C4-2B (cell line): ENCODE results near the gene ASB3.
"Not testable (repeated sequence)": the region's sequence is repeated elsewhere in the genome, so short reads cannot be mapped to it uniquely, and the experiment has no call there.

Experiments
- H3K27ac ChIP-seq: fragments of 450-650 bp; 2 replicates; pipeline ENCODE4 v1.5.1; 2017
- CTCF ChIP-seq: fragments of 450-650 bp; conservative IDR thresholded peaks from 2 replicates; pipeline ENCODE4 v1.5.1; 2017; ENCODE audit warnings: mild to moderate bottlenecking
- ZFX ChIP-seq: fragments of 450-650 bp; IDR thresholded peaks from 2 replicates; pipeline ENCODE4 v1.6.1; 2017

ASB3 gene

DNA sequence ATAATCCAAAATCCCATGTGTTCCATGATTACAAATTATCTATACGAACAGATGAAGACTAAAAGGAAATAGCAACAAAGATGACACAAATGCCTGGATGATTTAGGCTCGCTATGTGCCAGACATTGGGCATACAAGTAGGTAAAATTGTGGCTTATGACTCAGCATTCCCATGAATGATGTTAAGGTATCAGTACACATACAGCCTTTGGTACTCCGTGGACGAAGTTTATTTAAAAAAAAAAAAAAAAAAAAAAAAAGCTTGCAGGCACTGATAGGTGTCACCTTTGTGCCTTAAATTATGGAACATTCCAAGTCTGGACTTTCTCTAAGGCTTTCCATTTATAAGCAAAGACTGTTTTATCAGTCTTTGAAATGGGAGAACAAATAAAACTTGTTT, 16.5 kb downstream of the ASB3 start:
- TF ChIP-seq ZFX (no peak), CTCF (no peak)
- no peak overlapping the region for H3K27ac ChIP-seq

- H3K27ac ChIP-seq: no peak overlapping the region
- TF ChIP-seq CTCF (no peak), ZFX (no peak)
Measured at GRCh38 chr2:53769318-53769945, 17.3 kb downstream of the ASB3 start.

- H3K27ac ChIP-seq: peak overlapping the region; percentile 78
- TF ChIP-seq CTCF (no peak), ZFX (no peak)
Measured at GRCh38 chr2:53768242-53768542, 18.6 kb downstream of the ASB3 start.

- TF ChIP-seq ZFX: no peak
- TF ChIP-seq CTCF: 0 out of 2 replicates have a peak, but pooled peaks have one; percentile 10
Measured at GRCh38 chr2:53767405-53768241, 19.1 kb downstream of the ASB3 start, which contains the start of gene CHAC2. TSS of gene CHAC2 (plus strand) at chr2:53767804. CDS start at chr2:53767887, 83 bp downstream.

DNA sequence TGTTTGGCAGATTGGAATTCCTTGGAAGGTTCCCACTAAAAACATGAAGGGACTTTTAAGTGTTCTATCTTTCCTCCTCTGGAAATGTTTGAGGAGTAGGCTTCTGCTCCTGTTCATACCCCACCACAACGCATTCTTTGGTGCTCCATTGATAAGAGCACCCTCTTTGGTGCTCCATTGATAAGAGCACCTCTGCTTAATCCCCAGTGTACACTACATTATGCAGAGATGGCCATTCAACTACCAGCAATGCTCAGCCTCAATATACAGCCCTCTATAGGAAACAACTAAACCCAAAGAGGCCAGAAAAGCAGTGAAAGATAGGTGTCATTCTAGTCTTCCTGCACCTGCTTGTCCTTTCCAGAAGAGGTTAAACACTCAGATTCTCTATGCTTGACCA, 21.0 kb downstream of the ASB3 start:
- TF ChIP-seq CTCF (no peak), ZFX (no peak)
- H3K27ac ChIP-seq: no peak overlapping the region

More at GRCh38 chr2:53767405-53768241, 19.1 kb downstream of the ASB3 start, which contains the start of gene CHAC2:
- peak within 1 kb of the TSS; percentile 78 for H3K27ac ChIP-seq

- not testable (repeated sequence) for H3K27ac ChIP-seq
Measured at GRCh38 chr2:53757206-53757605, 29.5 kb downstream of the ASB3 start.

DNA sequence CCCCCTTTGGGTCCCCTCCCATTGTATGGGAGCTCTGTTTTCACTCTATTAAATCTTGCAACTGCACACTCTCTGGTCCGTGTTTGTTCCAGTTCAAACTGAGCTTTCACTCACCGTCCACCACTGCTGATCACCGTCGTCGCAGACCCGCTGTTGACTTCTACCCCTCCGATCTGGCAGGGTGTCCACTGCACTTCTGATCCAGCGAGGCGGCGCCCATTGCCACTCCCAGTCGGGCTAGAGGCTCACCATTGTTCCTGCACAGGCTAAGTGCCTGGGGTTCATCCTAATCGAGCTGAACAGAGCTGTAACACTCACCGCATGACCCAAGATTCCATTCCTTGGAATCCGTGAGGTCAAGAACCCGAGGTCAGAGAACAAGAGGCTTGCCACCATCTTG, 30.1 kb downstream of the ASB3 start:
- TF ChIP-seq ZFX (no peak), CTCF (no peak)
- H3K27ac ChIP-seq: no peak overlapping the region
